K562 (cell line): ENCODE measurements around the gene PPT2. TPM values are rescaled to one million over a fixed set of nuclear protein-coding genes. Genes with fewer than 3 reads are reported as not detected.

ENCODE experiments used
- ATAC-seq: fragments of 200-7000 bp; cut with Tn5 transposase; 3 replicates; pipeline ENCODE4 v1.9.1; 2020; ENCODE audit warnings: moderate library complexity
- BruUV-seq: library from RNA; stranded (reverse); fragments of 400-500 nt; replicated peaks from 2 replicates; lab custom pipeline; 2021; lab: Mats Ljungman, UMichigan
- CTCF ChIA-PET: fragments of 300-600 bp; formaldehyde crosslinking; extraction: SDS; loops from one replicate; lab custom pipeline; 2021; ENCODE audit warnings: low intra/inter-chr PET ratio; lab: Yijun Ruan, JAX
- POLR2A ChIA-PET: fragments of 300-600, 350-650 bp; sonication (Branson Sonifier 250); formaldehyde crosslinking; extraction: SDS; loops from one replicate; lab custom pipeline; 2021; ENCODE audit warnings: antibody characterized with exemption, inconsistent platforms; lab: Yijun Ruan, JAX
- DNase-seq, 4 experiments: peaks; one replicate each; pipeline versions ENCODE4 v3.0.0 to v3.0.0-alpha.2; 2011 to 2018; ENCODE audit warnings: low spot score in 3 of 4, mixed read lengths in 3 of 4; ENCODE audit errors: extremely low read depth in 1 of 4
- FAIRE-seq: peaks from 2 replicates; lab custom pipeline; 2011; peaks lifted over from hg19 to GRCh38; lab: Jason Lieb, UNC
- H2AFZ ChIP-seq: 2 replicates; pipeline ENCODE4 v1.6.0; 2011; ENCODE audit warnings: low read depth, low read length, control low read depth, inconsistent platforms
- H3K27ac ChIP-seq: fragments of 200-600 bp; 3 replicates; pipeline ENCODE4 v1.8.0; 2011; ENCODE audit warnings: low read depth, mild to moderate bottlenecking, control low read depth, inconsistent platforms, low read length, moderate library complexity, mixed read lengths; ENCODE audit errors: extremely low read depth
- H3K27me3 ChIP-seq, 2 experiments: fragments of 300-600 bp in 1 of 2; 2 replicates in 1 of 2; 3 replicates in 1 of 2; pipeline versions ENCODE4 v1.6.0 to v1.8.0; 2011; ENCODE audit warnings: inconsistent platforms in 2 of 2, low read length in 2 of 2, mild to moderate bottlenecking in 1 of 2, mixed read lengths in 1 of 2, moderate library complexity in 1 of 2; ENCODE audit not compliant: control insufficient read depth in 2 of 2, insufficient read depth in 2 of 2
- H3K36me3 ChIP-seq: fragments of 300-600 bp; 3 replicates; pipeline ENCODE4 v1.8.0; 2011; ENCODE audit warnings: mild to moderate bottlenecking, low read length, inconsistent platforms; ENCODE audit not compliant: control insufficient read depth, insufficient read depth
- H3K4me1 ChIP-seq, 2 experiments: fragments of 200-600 bp in 1 of 2; replicated peaks in 1 of 2; 2 replicates in 1 of 2; 3 replicates in 1 of 2; pipeline versions ENCODE4 v1.5.1 to v1.8.0; 2011; ENCODE audit warnings: inconsistent platforms in 2 of 2, low read length in 2 of 2, mild to moderate bottlenecking in 1 of 2, mixed read lengths in 1 of 2, moderate library complexity in 1 of 2; ENCODE audit not compliant: control insufficient read depth in 2 of 2, insufficient read depth in 2 of 2
- H3K4me2 ChIP-seq: 2 replicates; pipeline ENCODE4 v1.6.1; 2011; ENCODE audit warnings: low read length, control low read depth, inconsistent platforms, mixed read lengths; ENCODE audit not compliant: insufficient read depth
- H3K4me3 ChIP-seq: fragments of 200-600 bp; sonication (generic), shearing (Covaris generic); 2 replicates; pipeline ENCODE4 v1.5.1; 2016; ENCODE audit warnings: control low read depth, inconsistent platforms
- H3K79me2 ChIP-seq: fragments of 200-600 bp; 3 replicates; pipeline ENCODE4 v1.8.0; 2011; ENCODE audit warnings: low read length, inconsistent platforms; ENCODE audit not compliant: control insufficient read depth, insufficient read depth
- H3K9ac ChIP-seq, 2 experiments: 2 replicates each; pipeline versions ENCODE4 v1.6.0 to v1.6.1; 2011; ENCODE audit warnings: low read depth in 2 of 2, low read length in 2 of 2, control low read depth in 1 of 2, inconsistent platforms in 1 of 2, mild to moderate bottlenecking in 1 of 2, mixed read lengths in 1 of 2; ENCODE audit not compliant: insufficient read depth in 1 of 2
- H3K9me1 ChIP-seq: one replicate; pipeline ENCODE4 v1.6.0; 2011; ENCODE audit warnings: inconsistent platforms, mild to moderate bottlenecking, low read length, moderate library complexity; ENCODE audit not compliant: control insufficient read depth, insufficient read depth
- H3K9me3 ChIP-seq: replicated peaks from 2 replicates; pipeline ENCODE4 v1.5.1; 2011; ENCODE audit warnings: low read depth, low read length, inconsistent platforms; ENCODE audit not compliant: control insufficient read depth, insufficient read depth
- H4K20me1 ChIP-seq: replicated peaks from 2 replicates; pipeline ENCODE4 v1.6.1; 2011; ENCODE audit warnings: low read length, inconsistent platforms, mixed read lengths; ENCODE audit not compliant: control insufficient read depth, insufficient read depth
- BMI1 ChIP-seq: fragments of 150-350 bp; IDR thresholded peaks from 2 replicates; pipeline ENCODE4 v1.6.1; 2014; ENCODE audit warnings: low read length
- HCFC1 ChIP-seq: IDR thresholded peaks from 2 replicates; pipeline ENCODE4 v1.6.1; 2012; ENCODE audit warnings: low read depth, low read length, improper control_type of control experiment
- HDAC6 ChIP-seq: IDR thresholded peaks from 2 replicates; pipeline ENCODE4 v1.6.1; 2012; ENCODE audit warnings: low read depth, mild to moderate bottlenecking, control low read depth, inconsistent platforms, low read length, moderate library complexity
- KDM1A ChIP-seq, 2 experiments: fragments of 450-650 bp; IDR thresholded peaks; 2 replicates each; pipeline ENCODE4 v1.6.1; 2016; ENCODE audit warnings: mild to moderate bottlenecking in 2 of 2
- MCM2 ChIP-seq: fragments of 450-650 bp; IDR thresholded peaks from 2 replicates; pipeline ENCODE4 v1.6.1; 2017; ENCODE audit warnings: low read depth, mild to moderate bottlenecking
- PCBP1 ChIP-seq: fragments of 200-400 bp; formaldehyde crosslinking; IDR thresholded peaks from 2 replicates; pipeline ENCODE4 v1.6.1; 2018; ENCODE audit warnings: mild to moderate bottlenecking, low read depth, low read length; ENCODE audit not compliant: poor library complexity, severe bottlenecking
- SMAD4 ChIP-seq: fragments of 250-450 bp; sonication (Bioruptor Pico); conservative IDR thresholded peaks from 2 replicates; pipeline ENCODE4 v1.8.0; 2021; ENCODE audit warnings: inconsistent platforms, mild to moderate bottlenecking, moderate library complexity
- ZBTB7A ChIP-seq: IDR thresholded peaks from 2 replicates; pipeline ENCODE4 v1.6.1; 2011; ENCODE audit warnings: low read depth, mild to moderate bottlenecking, low read length, moderate library complexity, borderline replicate concordance; ENCODE audit not compliant: control insufficient read depth
- ZNF324 ChIP-seq: fragments of 250-450 bp; sonication (Bioruptor Pico); IDR thresholded peaks from 2 replicates; pipeline ENCODE4 v1.4.0; 2020; ENCODE audit warnings: mild to moderate bottlenecking
- ZNF696 ChIP-seq: fragments of 250-450 bp; sonication (Bioruptor Pico); conservative IDR thresholded peaks from 2 replicates; pipeline ENCODE4 v1.4.0; 2020; ENCODE audit warnings: mild to moderate bottlenecking, moderate library complexity
- WGBS: fragments of 100-300 bp; shearing (Covaris generic); methylation state at CpG from one replicate; pipeline ENCODE4 v1.1.6; 2016; ENCODE audit warnings: low coverage, mixed read lengths; ENCODE audit not compliant: insufficient coverage; ENCODE audit errors: missing lambda C conversion rate; 5-methylcytosine and 5-hydroxymethylcytosine counted together
- in situ Hi-C: fragments of 300-500 bp; cut with MboI; formaldehyde crosslinking; loops from 4 replicates; pipeline ENCODE4 v1.15.0; 2018; ENCODE audit warnings: inconsistent platforms, mixed read lengths
- intact Hi-C: fragments of 100-400 bp; cut with micrococcal nuclease; formaldehyde crosslinking; loops from 2 replicates; pipeline ENCODE4 v1.14.2; 2022
- polyA plus RNA-seq, 8 experiments: library from polyadenylated mRNA; depleted of rRNA in 4 of 8; stranded (reverse) in 5 of 8; unstranded in 3 of 8; fragments of >200 nt; fragmentation: Nextera tagmentation in 2 of 8; fragmentation: Illumina TruSeq in 1 of 8; extraction: Ambion mirVana in 2 of 8; extraction: Trizol in 1 of 8; gene quantifications; 2 replicates each; pipeline versions ENCODE4 v1.2.1 to v1.2.3, GENCODE V29; 2011 to 2014; ENCODE audit warnings: inconsistent platforms in 1 of 8, missing spikeins in 1 of 8
- total RNA-seq, 7 experiments: library from RNA; depleted of rRNA in 6 of 7; stranded (reverse); fragments of >200 nt in 6 of 7; fragmentation: Illumina TruSeq in 2 of 7; extraction: Trizol in 2 of 7; gene quantifications; 2 replicates each; pipeline versions ENCODE4 v1.2.1 to v1.2.3, GENCODE V29; 2011 to 2021; ENCODE audit warnings: low replicate concordance in 1 of 7
- TF ChIP-seq, protein P1 (sequence below): sonication (generic); formaldehyde crosslinking; IDR thresholded peaks from 2 replicates; pipeline ENCODE4 v1.8.1; 2023; ENCODE audit warnings: mild to moderate bottlenecking, missing genetic modification reagents
- TF ChIP-seq, protein P2 (sequence below): fragments of 250-450 bp; sonication (Bioruptor Pico); IDR thresholded peaks from 2 replicates; pipeline ENCODE4 v1.4.0; 2020; ENCODE audit warnings: mild to moderate bottlenecking, moderate library complexity

Gene PPT2
- total and polyA plus RNA-seq, 9 of the 15 experiments (the other 6 are each of a cell fraction or from before 2014, with no cell fraction given), result 27.4 to 98.8 (median 69.9) TPM

DNA sequence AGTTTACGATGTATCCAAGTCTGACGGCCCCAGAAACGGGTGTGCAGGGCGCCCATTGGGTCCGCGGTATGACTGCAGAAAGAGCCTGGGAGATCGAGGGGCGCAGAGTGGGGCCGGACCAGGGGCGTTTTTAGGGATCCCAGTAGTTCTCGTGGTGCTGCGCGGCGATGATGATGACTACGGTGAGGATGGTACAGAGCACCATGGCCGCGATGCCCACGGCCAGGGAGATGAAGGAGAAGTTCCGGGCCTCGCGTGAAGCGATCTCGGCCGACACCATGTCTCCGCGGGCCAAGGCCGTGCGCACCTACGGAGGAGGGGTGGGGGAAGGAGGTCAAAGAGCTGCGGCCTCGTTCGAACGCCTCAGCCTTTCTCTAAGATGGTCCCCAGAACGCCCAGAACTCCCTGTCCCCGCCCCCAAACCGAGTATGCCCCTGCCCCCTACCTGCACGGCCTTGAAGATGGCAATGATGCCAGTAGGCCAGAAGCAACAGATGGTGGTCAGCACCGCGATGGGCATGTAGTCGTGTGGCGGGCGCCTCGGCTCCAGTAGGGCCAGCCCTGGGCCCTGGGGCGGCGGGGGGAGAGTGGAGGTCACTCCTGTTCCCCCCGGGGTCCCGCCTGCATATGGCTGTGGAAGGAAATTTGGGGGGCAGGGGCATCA is 4.7 kb upstream of the PPT2 start:
- no peak overlapping the region for H3K9ac ChIP-seq
- no peaks in the 10 kb centered on the region for H3K36me3 ChIP-seq
- in situ Hi-C loops, result no loop called here
- no peak for ATAC-seq
- no peaks in the 10 kb centered on the region for H3K9me1 ChIP-seq
- TF ChIP-seq PCBP1 (peak; percentile 78), BMI1 (no peak), HDAC6 (no peak), ZBTB7A (0 out of 2 replicates have a peak, but pooled peaks have one; percentile 6), HCFC1 (no peak), ZNF324 (no peak), SMAD4 (CRISPR knock-in tag) (no peak), KDM1A (IDR thresholded peaks at IDR 0.05) (no peak), MCM2 (no peak), ZNF696 (CRISPR knock-in tag) (no peak)
- TF ChIP-seq, protein P1, sequence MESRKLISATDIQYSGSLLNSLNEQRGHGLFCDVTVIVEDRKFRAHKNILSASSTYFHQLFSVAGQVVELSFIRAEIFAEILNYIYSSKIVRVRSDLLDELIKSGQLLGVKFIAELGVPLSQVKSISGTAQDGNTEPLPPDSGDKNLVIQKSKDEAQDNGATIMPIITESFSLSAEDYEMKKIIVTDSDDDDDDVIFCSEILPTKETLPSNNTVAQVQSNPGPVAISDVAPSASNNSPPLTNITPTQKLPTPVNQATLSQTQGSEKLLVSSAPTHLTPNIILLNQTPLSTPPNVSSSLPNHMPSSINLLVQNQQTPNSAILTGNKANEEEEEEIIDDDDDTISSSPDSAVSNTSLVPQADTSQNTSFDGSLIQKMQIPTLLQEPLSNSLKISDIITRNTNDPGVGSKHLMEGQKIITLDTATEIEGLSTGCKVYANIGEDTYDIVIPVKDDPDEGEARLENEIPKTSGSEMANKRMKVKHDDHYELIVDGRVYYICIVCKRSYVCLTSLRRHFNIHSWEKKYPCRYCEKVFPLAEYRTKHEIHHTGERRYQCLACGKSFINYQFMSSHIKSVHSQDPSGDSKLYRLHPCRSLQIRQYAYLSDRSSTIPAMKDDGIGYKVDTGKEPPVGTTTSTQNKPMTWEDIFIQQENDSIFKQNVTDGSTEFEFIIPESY (CRISPR knock-in tag), result 0 out of 2 replicates have a peak, but pooled peaks have one; percentile 42
- TF ChIP-seq, protein P2, sequence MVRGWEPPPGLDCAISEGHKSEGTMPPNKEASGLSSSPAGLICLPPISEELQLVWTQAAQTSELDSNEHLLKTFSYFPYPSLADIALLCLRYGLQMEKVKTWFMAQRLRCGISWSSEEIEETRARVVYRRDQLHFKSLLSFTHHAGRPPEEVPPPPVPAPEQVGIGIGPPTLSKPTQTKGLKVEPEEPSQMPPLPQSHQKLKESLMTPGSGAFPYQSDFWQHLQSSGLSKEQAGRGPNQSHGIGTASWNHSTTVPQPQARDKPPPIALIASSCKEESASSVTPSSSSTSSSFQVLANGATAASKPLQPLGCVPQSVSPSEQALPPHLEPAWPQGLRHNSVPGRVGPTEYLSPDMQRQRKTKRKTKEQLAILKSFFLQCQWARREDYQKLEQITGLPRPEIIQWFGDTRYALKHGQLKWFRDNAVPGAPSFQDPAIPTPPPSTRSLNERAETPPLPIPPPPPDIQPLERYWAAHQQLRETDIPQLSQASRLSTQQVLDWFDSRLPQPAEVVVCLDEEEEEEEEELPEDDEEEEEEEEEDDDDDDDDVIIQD (CRISPR knock-in tag), result no peak
- TF ChIP-seq, all 486 proteins: peak for 3
- H3K79me2 ChIP-seq, result peaks cover 20% of the 10 kb centered on the region
- H3K4me1 ChIP-seq, result peaks cover 23 to 45% of the 10 kb centered on the region in 2 experiments
- H3K4me3 ChIP-seq, result no peak overlapping the region
- no TSS peak for BruUV-seq
- H3K4me2 ChIP-seq, result no peak overlapping the region
- ChIA-PET CTCF (no interaction called here), POLR2A (interaction anchor here (0.6 to 2.0 kb wide), 5 partner anchors 9 to 1531 kb away, joined by 3 to 11 read pairs (median 3); no protein-coding TSS in a partner anchor)
- no peak overlapping the region for H3K27ac ChIP-seq
- FAIRE-seq (no peak), DNase-seq (no peak)
- WGBS, result 90% methylated on average over 31 of the region's 47 CpGs
- H3K27me3 ChIP-seq, result no peaks in the 10 kb centered on the region
- H4K20me1 ChIP-seq, result no peaks in the 10 kb centered on the region
- no peaks in the 10 kb centered on the region for H3K9me3 ChIP-seq
- intact Hi-C loops, result no loop called here
- no peak overlapping the region for H2AFZ ChIP-seq
